ENCODE results near the gene TMEM38B. TPM values are rescaled to one million over a fixed set of nuclear protein-coding genes. Genes with fewer than 3 reads are reported as not detected.

TMEM38B gene
- total and polyA plus RNA-seq, 2 donors (not counting 3 experiments of a cell fraction or from before 2014, with no cell fraction given): 4.2 to 7.7 TPM

DNA sequence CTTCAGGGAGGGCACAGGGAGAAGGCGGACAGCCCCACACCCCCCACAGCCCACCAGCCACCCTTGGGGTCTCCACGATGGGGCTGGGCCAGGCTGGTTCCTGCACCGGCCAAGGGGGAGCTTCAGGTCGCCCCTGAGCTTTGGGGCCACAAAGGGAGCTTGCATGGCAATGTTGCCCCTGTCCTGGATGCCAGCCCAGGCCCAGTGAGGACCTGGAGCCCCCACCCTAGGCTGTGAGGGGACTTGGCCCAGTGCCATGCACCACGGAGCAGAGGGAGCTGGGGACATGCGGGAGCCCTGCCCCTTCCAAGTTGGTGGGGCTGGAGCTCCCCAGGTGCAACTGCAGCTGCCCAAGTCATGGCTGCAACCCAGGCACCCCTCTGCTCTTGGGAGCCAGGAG is 18.4 kb downstream of the TMEM38B start:
- FAIRE-seq (no peak), DNase-seq (ENCODE audit: low read depth, low spot score) (no peak)
- H3K4me2 ChIP-seq (ENCODE audit: insufficient read depth, low read length): no peak overlapping the region
- no peak overlapping the region for H3K4me3 ChIP-seq (replicated peaks in 1 of 3; ENCODE audit: insufficient read depth in 1 of 3, low read depth in 1 of 3, low read length in 3 of 3)
- H2AFZ ChIP-seq (ENCODE audit: low read depth, low read length): no peak overlapping the region
- dilution Hi-C loops (cut with MboI; ENCODE audit: extremely low pct_ligation_motif_present, low sequenced_read_pairs) (no loop called here), intact Hi-C loops (cut with micrococcal nuclease) (no loop called here)
- H3K27ac ChIP-seq (ENCODE audit: insufficient read depth, low read depth, low read length): no peak overlapping the region
- H3K9me1 ChIP-seq (replicated peaks; ENCODE audit: control insufficient read depth, extremely low read depth, insufficient read depth, low read length): no peaks in the 10 kb centered on the region
- CTCF ChIA-PET: interaction anchor here (1.7 kb wide), 1 partner anchor 21 kb away, joined by 4 read pairs; no protein-coding TSS in a partner anchor
- no peaks in the 10 kb centered on the region for H3K27me3 ChIP-seq (ENCODE audit: control insufficient read depth in 2 of 2, insufficient read depth in 2 of 2, low read length in 2 of 2)
- no peaks in the 10 kb centered on the region for H4K20me1 ChIP-seq (replicated peaks; ENCODE audit: control insufficient read depth, extremely low read depth, insufficient read depth, low read length)
- POLR2A ChIA-PET: no interaction called here
- TF ChIP-seq POLR2A (IDR thresholded peaks at IDR 0.05; ENCODE audit: low read depth, low read length) (no peak), FOS (IDR thresholded peaks at IDR 0.05; ENCODE audit: borderline replicate concordance, insufficient read depth, low read length) (no peak), JUN (IDR thresholded peaks at IDR 0.05; ENCODE audit: borderline replicate concordance, insufficient read depth, insufficient read length, low read depth) (no peak), POLR2AphosphoS5 (IDR thresholded peaks at IDR 0.05; ENCODE audit: insufficient read depth, low read depth, low read length) (no peak)
- TF ChIP-seq, protein P1, sequence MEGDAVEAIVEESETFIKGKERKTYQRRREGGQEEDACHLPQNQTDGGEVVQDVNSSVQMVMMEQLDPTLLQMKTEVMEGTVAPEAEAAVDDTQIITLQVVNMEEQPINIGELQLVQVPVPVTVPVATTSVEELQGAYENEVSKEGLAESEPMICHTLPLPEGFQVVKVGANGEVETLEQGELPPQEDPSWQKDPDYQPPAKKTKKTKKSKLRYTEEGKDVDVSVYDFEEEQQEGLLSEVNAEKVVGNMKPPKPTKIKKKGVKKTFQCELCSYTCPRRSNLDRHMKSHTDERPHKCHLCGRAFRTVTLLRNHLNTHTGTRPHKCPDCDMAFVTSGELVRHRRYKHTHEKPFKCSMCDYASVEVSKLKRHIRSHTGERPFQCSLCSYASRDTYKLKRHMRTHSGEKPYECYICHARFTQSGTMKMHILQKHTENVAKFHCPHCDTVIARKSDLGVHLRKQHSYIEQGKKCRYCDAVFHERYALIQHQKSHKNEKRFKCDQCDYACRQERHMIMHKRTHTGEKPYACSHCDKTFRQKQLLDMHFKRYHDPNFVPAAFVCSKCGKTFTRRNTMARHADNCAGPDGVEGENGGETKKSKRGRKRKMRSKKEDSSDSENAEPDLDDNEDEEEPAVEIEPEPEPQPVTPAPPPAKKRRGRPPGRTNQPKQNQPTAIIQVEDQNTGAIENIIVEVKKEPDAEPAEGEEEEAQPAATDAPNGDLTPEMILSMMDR (IDR thresholded peaks at IDR 0.05; ENCODE audit: extremely low read depth in 1 of 2, insufficient read depth in 1 of 2, low read depth in 1 of 2, low read length in 2 of 2): no peak
- H3K36me3 ChIP-seq (ENCODE audit: control insufficient read depth in 2 of 2, extremely low read depth in 1 of 2, insufficient read depth in 2 of 2, low read length in 2 of 2): no peaks in the 10 kb centered on the region
- H3K4me1 ChIP-seq (ENCODE audit: control insufficient read depth, extremely low read depth, insufficient read depth, low read length): no peaks in the 10 kb centered on the region
- no peak overlapping the region for H3K9ac ChIP-seq (replicated peaks; ENCODE audit: extremely low read depth, insufficient read depth, low read length)
- no peaks in the 10 kb centered on the region for H3K9me3 ChIP-seq (replicated peaks; ENCODE audit: control insufficient read depth, insufficient read depth, low read length)
- H3K79me2 ChIP-seq (ENCODE audit: control insufficient read depth, insufficient read depth, low read length): no peaks in the 10 kb centered on the region
- no TSS peak for BruUV-seq (replicated peaks)
